IMR-90 (cell line): ENCODE measurements around the gene CCSER2. TPM values are rescaled to one million over a fixed set of nuclear protein-coding genes. Genes with fewer than 3 reads are reported as not detected.
A peak's percentile ranks its signal among the peaks of the same experiment; 100 is the strongest.

Source experiments
- ATAC-seq: fragments of 200-7000 bp; cut with Tn5 transposase; 2 replicates; pipeline ENCODE4 v1.9.1; 2020; ENCODE audit warnings: low read depth, mild to moderate bottlenecking, moderate library complexity
- BruUV-seq: library from RNA; stranded (reverse); fragments of 400-500 nt; replicated peaks from 2 replicates; lab custom pipeline; 2021; lab: Mats Ljungman, UMichigan
- CTCF ChIA-PET: fragments of 300-600 bp; formaldehyde crosslinking; extraction: SDS; loops from one replicate; lab custom pipeline; 2021; ENCODE audit warnings: antibody characterized with exemption; lab: Yijun Ruan, JAX
- POLR2A ChIA-PET: fragments of 300-600 bp; sonication (Branson Sonifier 250); formaldehyde crosslinking; loops from one replicate; lab custom pipeline; 2022; ENCODE audit warnings: antibody characterized with exemption; ENCODE audit not compliant: unreplicated experiment; lab: Charles Lee
- DNase-seq: peaks from one replicate; pipeline ENCODE4 v3.0.0; 2013
- H2AFZ ChIP-seq: replicated peaks from 2 replicates; pipeline ENCODE3; 2013; ENCODE audit warnings: low read length, mild to moderate bottlenecking; ENCODE audit not compliant: poor library complexity
- H2AK5ac ChIP-seq: 2 replicates; pipeline ENCODE4 v1.6.1; 2013; ENCODE audit warnings: low read depth, low read length, inconsistent platforms
- H2AK9ac ChIP-seq: replicated peaks from 2 replicates; pipeline ENCODE3; 2013; ENCODE audit warnings: mild to moderate bottlenecking, low read depth, low read length, moderate library complexity; ENCODE audit not compliant: poor library complexity
- H2BK120ac ChIP-seq: 2 replicates; pipeline ENCODE4 v1.6.1; 2013; ENCODE audit warnings: low read depth, low read length, inconsistent platforms
- H2BK15ac ChIP-seq: 3 replicates; pipeline ENCODE4 v1.6.1; 2013; ENCODE audit warnings: low read depth, low read length, inconsistent platforms
- H2BK20ac ChIP-seq: 2 replicates; pipeline ENCODE4 v1.6.1; 2013; ENCODE audit warnings: low read depth, mild to moderate bottlenecking, inconsistent platforms, low read length, moderate library complexity
- H2BK5ac ChIP-seq: 2 replicates; pipeline ENCODE4 v1.6.1; 2013; ENCODE audit warnings: mild to moderate bottlenecking, low read depth, low read length, inconsistent platforms; ENCODE audit not compliant: poor library complexity, severe bottlenecking
- H3K14ac ChIP-seq: replicated peaks from 2 replicates; pipeline ENCODE4 v1.6.1; 2013; ENCODE audit warnings: low read depth, low read length, inconsistent platforms
- H3K18ac ChIP-seq: 2 replicates; pipeline ENCODE4 v1.6.1; 2013; ENCODE audit warnings: low read depth, low read length, control low read depth
- H3K23ac ChIP-seq: 2 replicates; pipeline ENCODE4 v1.6.1; 2013; ENCODE audit warnings: low read depth, low read length, inconsistent platforms
- H3K27ac ChIP-seq: 2 replicates; pipeline ENCODE4 v1.5.1; 2013; ENCODE audit warnings: mild to moderate bottlenecking, control low read depth, low read length; ENCODE audit not compliant: insufficient read depth
- H3K27me3 ChIP-seq: 2 replicates; pipeline ENCODE4 v1.6.1; 2013; ENCODE audit warnings: low read length; ENCODE audit not compliant: control insufficient read depth, insufficient read depth
- H3K36me3 ChIP-seq: 2 replicates; pipeline ENCODE4 v1.6.1; 2013; ENCODE audit warnings: low read length, mixed read lengths; ENCODE audit not compliant: control insufficient read depth, insufficient read depth
- H3K4ac ChIP-seq: 2 replicates; pipeline ENCODE4 v1.6.1; 2013; ENCODE audit warnings: low read depth, low read length, inconsistent platforms
- H3K4me1 ChIP-seq: 2 replicates; pipeline ENCODE4 v1.6.1; 2013; ENCODE audit warnings: low read length, mixed read lengths; ENCODE audit not compliant: control insufficient read depth, insufficient read depth
- H3K4me2 ChIP-seq: 2 replicates; pipeline ENCODE4 v1.6.1; 2013; ENCODE audit warnings: low read depth, mild to moderate bottlenecking, control low read depth, low read length, moderate library complexity
- H3K4me3 ChIP-seq: 2 replicates; pipeline ENCODE4 v1.5.1; 2013; ENCODE audit warnings: low read depth, mild to moderate bottlenecking, control low read depth, low read length, moderate library complexity; ENCODE audit not compliant: insufficient read depth
- H3K56ac ChIP-seq: 2 replicates; pipeline ENCODE4 v1.6.1; 2013; ENCODE audit warnings: low read length, inconsistent platforms; ENCODE audit not compliant: insufficient read depth; ENCODE audit errors: extremely low read depth
- H3K79me1 ChIP-seq, 2 experiments: 2 replicates each; pipeline ENCODE4 v1.6.1; 2013; ENCODE audit warnings: low read length in 2 of 2, inconsistent platforms in 1 of 2, low read depth in 1 of 2
- H3K9ac ChIP-seq: 2 replicates; pipeline ENCODE4 v1.6.1; 2013; ENCODE audit warnings: low read depth, low read length, control low read depth
- H3K9me1 ChIP-seq: 2 replicates; pipeline ENCODE4 v1.6.1; 2013; ENCODE audit warnings: low read length, inconsistent platforms; ENCODE audit not compliant: insufficient read depth
- H3K9me3 ChIP-seq: 2 replicates; pipeline ENCODE4 v1.6.1; 2013; ENCODE audit warnings: low read length; ENCODE audit not compliant: control insufficient read depth, insufficient read depth
- H4K20me1 ChIP-seq: 2 replicates; pipeline ENCODE4 v1.6.1; 2013; ENCODE audit warnings: low read length, inconsistent platforms; ENCODE audit not compliant: insufficient read depth
- H4K5ac ChIP-seq: 2 replicates; pipeline ENCODE4 v1.6.1; 2013; ENCODE audit warnings: mild to moderate bottlenecking, low read depth, low read length, control low read depth
- H4K8ac ChIP-seq, 2 experiments: 2 replicates each; pipeline ENCODE4 v1.6.1; 2013; ENCODE audit warnings: low read depth in 2 of 2, low read length in 2 of 2, control low read depth in 1 of 2, inconsistent platforms in 1 of 2
- H4K91ac ChIP-seq: 2 replicates; pipeline ENCODE4 v1.6.1; 2013; ENCODE audit warnings: low read depth, low read length, inconsistent platforms; ENCODE audit not compliant: insufficient read depth
- CEBPB ChIP-seq: IDR thresholded peaks from 2 replicates; pipeline ENCODE4 v1.6.1; 2012; ENCODE audit warnings: low read depth, low read length, improper control_type of control experiment
- CHD1 ChIP-seq: IDR thresholded peaks from 2 replicates; pipeline ENCODE4 v1.6.1; 2012; ENCODE audit warnings: low read depth, low read length, improper control_type of control experiment
- ELK1 ChIP-seq: fragments of 150-350 bp; IDR thresholded peaks from 2 replicates; pipeline ENCODE4 v1.6.1; 2016; ENCODE audit warnings: low read depth, mild to moderate bottlenecking, low read length, moderate library complexity, borderline replicate concordance
- FOS ChIP-seq: fragments of 150-350 bp; IDR thresholded peaks from 2 replicates; pipeline ENCODE4 v1.6.1; 2016; ENCODE audit warnings: low read depth, low read length
- MAFK ChIP-seq: IDR thresholded peaks from 2 replicates; pipeline ENCODE4 v1.6.1; 2012; ENCODE audit warnings: low read depth, low read length, improper control_type of control experiment
- MXI1 ChIP-seq: IDR thresholded peaks from 2 replicates; pipeline ENCODE4 v1.6.1; 2012; ENCODE audit warnings: low read depth, mild to moderate bottlenecking, low read length, moderate library complexity, borderline replicate concordance
- NFE2L2 ChIP-seq: fragments of 150-350 bp; IDR thresholded peaks from 2 replicates; pipeline ENCODE4 v1.6.1; 2016; ENCODE audit warnings: low read depth, mild to moderate bottlenecking, low read length
- POLR2A ChIP-seq: IDR thresholded peaks from 2 replicates; pipeline ENCODE4 v1.6.1; 2012; ENCODE audit warnings: mild to moderate bottlenecking, low read depth, low read length
- RCOR1 ChIP-seq: IDR thresholded peaks from 2 replicates; pipeline ENCODE4 v1.6.1; 2012; ENCODE audit warnings: mild to moderate bottlenecking, low read length, improper control_type of control experiment; ENCODE audit not compliant: insufficient replicate concordance
- SMC3 ChIP-seq: fragments of 150-350 bp; IDR thresholded peaks from 2 replicates; pipeline ENCODE4 v1.6.1; 2016; ENCODE audit warnings: low read depth, mild to moderate bottlenecking, antibody characterized with exemption, low read length, moderate library complexity
- WGBS, 2 experiments: methylation state at CpG; one replicate each; pipeline versions ENCODE4 v1.1.5 to v1.1.7; 2013; ENCODE audit warnings: missing lambda C conversion rate in 2 of 2; ENCODE audit not compliant: insufficient read length in 1 of 2; ENCODE audit errors: extremely low coverage in 2 of 2; 5-methylcytosine and 5-hydroxymethylcytosine counted together
- dilution Hi-C: fragments of 300-500 bp; cut with HindIII; formaldehyde crosslinking; loops from one replicate; pipeline ENCODE4 v1.14.3; 2018; ENCODE audit warnings: low sequenced_read_pairs; ENCODE audit not compliant: unreplicated experiment
- in situ Hi-C: fragments of 300-500 bp; cut with MboI; formaldehyde crosslinking; loops from 3 replicates; pipeline ENCODE4 v1.14.3; 2019; ENCODE audit warnings: low sequenced_read_pairs, inconsistent platforms, mixed read lengths
- intact Hi-C: fragments of 100-400 bp; cut with micrococcal nuclease; formaldehyde crosslinking; loops from 2 replicates; pipeline ENCODE4 v1.10.0; 2022
- polyA plus RNA-seq, 3 experiments: library from polyadenylated mRNA; depleted of rRNA; stranded (reverse); fragments of >200 nt; gene quantifications; 2 replicates each; pipeline ENCODE4 v1.2.3, GENCODE V29; 2012; ENCODE audit warnings: low replicate concordance in 1 of 3
- total RNA-seq: library from RNA; depleted of rRNA; stranded (reverse); fragments of >200 nt; gene quantifications from 2 replicates; pipeline ENCODE4 v1.2.3, GENCODE V29; 2012
- TF ChIP-seq, protein P1 (sequence below): conservative IDR thresholded peaks from 2 replicates; pipeline ENCODE4 v1.5.1; 2012; ENCODE audit warnings: mild to moderate bottlenecking, low read depth, low read length, improper control_type of control experiment

The CCSER2 gene
- total and polyA plus RNA-seq, 2 of the 4 experiments (the other 2 are of a cell fraction) = 20.4 to 31.7 TPM

GRCh38 chr10:84432891-84433290, 104.5 kb downstream of the CCSER2 start:
- Histone ChIP-seq H3K27me3 (no peaks in the 10 kb centered on the region), H2BK120ac (no peak overlapping the region), H4K20me1 (peaks cover 9% of the 10 kb centered on the region; the same call in 1 of the 2 replicates), H2BK15ac (no peak overlapping the region), H3K4me3 (no peak overlapping the region), H2AK5ac (no peak overlapping the region), H3K9me3 (no peaks in the 10 kb centered on the region), H2AK9ac (no peak overlapping the region), H3K36me3 (peaks cover 3% of the 10 kb centered on the region; the same call in 1 of the 2 replicates), H2BK5ac (no peak overlapping the region), H3K4ac (no peak overlapping the region), H4K5ac (no peak overlapping the region), H3K18ac (no peak overlapping the region), H2AFZ (no peak overlapping the region), H3K27ac (no peak overlapping the region), H3K9me1 (peaks cover 6% of the 10 kb centered on the region), H3K4me2 (no peak overlapping the region), H3K9ac (no peak overlapping the region), H2BK20ac (no peak overlapping the region), H3K56ac (no peak overlapping the region), H4K91ac (no peak overlapping the region), H3K79me1 (peaks cover 19 to 48% of the 10 kb centered on the region in 2 experiments), H3K14ac (no peak overlapping the region), H3K4me1 (peaks cover 4% of the 10 kb centered on the region), H3K23ac (no peak overlapping the region), H4K8ac (no peak overlapping the region)
- no CpG with 5 or more reads among the region's 5 CpGs for WGBS, 2 experiments
- dilution Hi-C loops = no loop called here
- in situ Hi-C loops = no loop called here
- TF ChIP-seq POLR2A = no peak
- TF ChIP-seq FOS = no peak
- no peak for TF ChIP-seq MXI1
- no peak for TF ChIP-seq MAFK
- TF ChIP-seq ELK1 = no peak
- no peak for TF ChIP-seq CHD1
- no peak for TF ChIP-seq CEBPB
- no peak for TF ChIP-seq RCOR1
- no peak for TF ChIP-seq SMC3
- no peak for TF ChIP-seq NFE2L2
- TF ChIP-seq, protein P1, sequence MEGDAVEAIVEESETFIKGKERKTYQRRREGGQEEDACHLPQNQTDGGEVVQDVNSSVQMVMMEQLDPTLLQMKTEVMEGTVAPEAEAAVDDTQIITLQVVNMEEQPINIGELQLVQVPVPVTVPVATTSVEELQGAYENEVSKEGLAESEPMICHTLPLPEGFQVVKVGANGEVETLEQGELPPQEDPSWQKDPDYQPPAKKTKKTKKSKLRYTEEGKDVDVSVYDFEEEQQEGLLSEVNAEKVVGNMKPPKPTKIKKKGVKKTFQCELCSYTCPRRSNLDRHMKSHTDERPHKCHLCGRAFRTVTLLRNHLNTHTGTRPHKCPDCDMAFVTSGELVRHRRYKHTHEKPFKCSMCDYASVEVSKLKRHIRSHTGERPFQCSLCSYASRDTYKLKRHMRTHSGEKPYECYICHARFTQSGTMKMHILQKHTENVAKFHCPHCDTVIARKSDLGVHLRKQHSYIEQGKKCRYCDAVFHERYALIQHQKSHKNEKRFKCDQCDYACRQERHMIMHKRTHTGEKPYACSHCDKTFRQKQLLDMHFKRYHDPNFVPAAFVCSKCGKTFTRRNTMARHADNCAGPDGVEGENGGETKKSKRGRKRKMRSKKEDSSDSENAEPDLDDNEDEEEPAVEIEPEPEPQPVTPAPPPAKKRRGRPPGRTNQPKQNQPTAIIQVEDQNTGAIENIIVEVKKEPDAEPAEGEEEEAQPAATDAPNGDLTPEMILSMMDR = no peak
- DNase-seq (peak; percentile 25), ATAC-seq (no peak)
- intact Hi-C loops = loop anchor here (5.0 kb wide), 1 partner anchor 89 kb away; no protein-coding TSS in a partner anchor
- BruUV-seq = no TSS peak
- ChIA-PET POLR2A (no interaction called here), CTCF (no interaction called here)
